Upper lobe of left lung (tissue), 6 donors: ENCODE results near the gene WFDC1. TPM values are rescaled to one million over a fixed set of nuclear protein-coding genes. Genes with fewer than 3 reads are reported as not detected.

Experiments
- ATAC-seq, 2 donors: fragments of 200-7000 bp; cut with Tn5 transposase; one replicate each; pipeline ENCODE4 v1.9.1; 2022; ENCODE audit warnings: mild to moderate bottlenecking in 2 of 2, moderate library complexity in 2 of 2; ENCODE audit not compliant: low FRiP score in 2 of 2
- DNase-seq, 2 donors: peaks; one replicate each; pipeline ENCODE4 v3.0.0-alpha.2; 2019 to 2020
- H3K27ac ChIP-seq, 4 donors: fragments of 200-600 bp; sonication (generic); one replicate each; pipeline ENCODE4 v1.5.1; 2016 to 2019
- H3K27me3 ChIP-seq, 4 donors: fragments of 200-600 bp; sonication (generic); one replicate each; pipeline ENCODE4 v1.5.1; 2017 to 2019
- H3K36me3 ChIP-seq, 4 donors: fragments of 200-600 bp; sonication (generic); one replicate each; pipeline ENCODE4 v1.5.1; 2016 to 2019
- H3K4me1 ChIP-seq, 4 donors: fragments of 200-600 bp; sonication (generic); one replicate each; pipeline ENCODE4 v1.5.1; 2018 to 2019
- H3K4me3 ChIP-seq, 4 donors: fragments of 200-600 bp; sonication (generic); one replicate each; pipeline ENCODE4 v1.5.1; 2017 to 2019; ENCODE audit warnings: mild to moderate bottlenecking in 2 of 4, moderate library complexity in 1 of 4
- H3K9me3 ChIP-seq, 4 donors: fragments of 200-600 bp; sonication (generic); one replicate each; pipeline ENCODE4 v1.5.1; 2018 to 2019
- EP300 ChIP-seq, 4 donors: sonication (generic); formaldehyde crosslinking; IDR thresholded peaks; one replicate each; pipeline ENCODE4 v1.5.1; 2017; ENCODE audit warnings: antibody characterized with exemption in 4 of 4, control low read depth in 2 of 4
- POLR2A ChIP-seq, 4 donors: fragments of 450-650 bp; IDR thresholded peaks; one replicate each; pipeline ENCODE4 v1.5.1; 2016 to 2017; ENCODE audit warnings: antibody characterized with exemption in 4 of 4, mild to moderate bottlenecking in 2 of 4
- POLR2AphosphoS5 ChIP-seq, 2 donors: sonication (generic); formaldehyde crosslinking; IDR thresholded peaks; one replicate each; pipeline ENCODE4 v1.5.1; 2017; ENCODE audit warnings: antibody characterized with exemption in 2 of 2
- WGBS, 2 donors: methylation state at CpG; one replicate each; pipeline ENCODE4 v1.1.5; 2017 to 2018; 5-methylcytosine and 5-hydroxymethylcytosine counted together
- total RNA-seq, 6 donors: library from RNA; depleted of rRNA in 4 of 6; stranded (reverse); fragments of >200 nt in 4 of 6; gene quantifications; one replicate each; pipeline versions ENCODE4 v1.1.0 to v1.2.1, GENCODE V29; 2016 to 2021
- TF ChIP-seq, protein P1 (sequence below), 6 experiments: fragments of 450-650 bp in 4 of 6; fragments of 200-600 bp in 2 of 6; sonication (generic) in 2 of 6; IDR thresholded peaks; one replicate each; pipeline ENCODE4 v1.5.1; 2016 to 2019; ENCODE audit warnings: antibody characterized with exemption in 6 of 6
- donor health status: DM: no; HTN: no; CAD: no; lungs with moderate emphysema.
- donor health status: DM: no; HTN: yes; CAD: no; lungs with severe emphysema.

Gene WFDC1
- total RNA-seq, 6 donors from 2014 or later, result 3.5 to 63.0 (median 10.2) TPM

GRCh38 chr16:84371553-84371865 is 76.8 kb downstream of the WFDC1 start:
- Histone ChIP-seq H3K4me3 (no peak overlapping the region), H3K27me3 (peaks cover 0 to 6% (median 0%) of the 10 kb centered on the region in 4 donors), H3K9me3 (no peaks in the 10 kb centered on the region), H3K27ac (no peak overlapping the region), H3K4me1 (peaks cover 0 to 40% (median 22%) of the 10 kb centered on the region in 4 donors), H3K36me3 (no peaks in the 10 kb centered on the region)
- no peak for DNase-seq
- no peak for TF ChIP-seq POLR2A (IDR thresholded peaks at IDR 0.05)
- TF ChIP-seq POLR2AphosphoS5 (IDR thresholded peaks at IDR 0.05), result no peak
- TF ChIP-seq, protein P1, sequence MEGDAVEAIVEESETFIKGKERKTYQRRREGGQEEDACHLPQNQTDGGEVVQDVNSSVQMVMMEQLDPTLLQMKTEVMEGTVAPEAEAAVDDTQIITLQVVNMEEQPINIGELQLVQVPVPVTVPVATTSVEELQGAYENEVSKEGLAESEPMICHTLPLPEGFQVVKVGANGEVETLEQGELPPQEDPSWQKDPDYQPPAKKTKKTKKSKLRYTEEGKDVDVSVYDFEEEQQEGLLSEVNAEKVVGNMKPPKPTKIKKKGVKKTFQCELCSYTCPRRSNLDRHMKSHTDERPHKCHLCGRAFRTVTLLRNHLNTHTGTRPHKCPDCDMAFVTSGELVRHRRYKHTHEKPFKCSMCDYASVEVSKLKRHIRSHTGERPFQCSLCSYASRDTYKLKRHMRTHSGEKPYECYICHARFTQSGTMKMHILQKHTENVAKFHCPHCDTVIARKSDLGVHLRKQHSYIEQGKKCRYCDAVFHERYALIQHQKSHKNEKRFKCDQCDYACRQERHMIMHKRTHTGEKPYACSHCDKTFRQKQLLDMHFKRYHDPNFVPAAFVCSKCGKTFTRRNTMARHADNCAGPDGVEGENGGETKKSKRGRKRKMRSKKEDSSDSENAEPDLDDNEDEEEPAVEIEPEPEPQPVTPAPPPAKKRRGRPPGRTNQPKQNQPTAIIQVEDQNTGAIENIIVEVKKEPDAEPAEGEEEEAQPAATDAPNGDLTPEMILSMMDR (IDR thresholded peaks at IDR 0.05), result no peak
- no peak for TF ChIP-seq EP300 (IDR thresholded peaks at IDR 0.05)
- WGBS, 2 donors, result 57 to 73% methylated on average over 4 of the region's 4 CpGs
- ATAC-seq, result no peak

- peak in 1 of 2 donors; percentile 37 for ATAC-seq
- Histone ChIP-seq H3K9me3 (no peaks in the 10 kb centered on the region), H3K27ac (no peak overlapping the region), H3K4me1 (peaks cover 0 to 24% (median 8%) of the 10 kb centered on the region in 4 donors), H3K4me3 (no peak overlapping the region), H3K36me3 (no peaks in the 10 kb centered on the region), H3K27me3 (no peaks in the 10 kb centered on the region)
- no peak for DNase-seq
- WGBS, 2 donors, result 55 to 57% methylated on average over 10 of the region's 10 CpGs
- no peak for TF ChIP-seq POLR2AphosphoS5 (IDR thresholded peaks at IDR 0.05)
- no peak for TF ChIP-seq EP300 (IDR thresholded peaks at IDR 0.05)
- TF ChIP-seq POLR2A (IDR thresholded peaks at IDR 0.05), result no peak
- TF ChIP-seq, protein P1 (IDR thresholded peaks at IDR 0.05), result no peak
Observed at GRCh38 chr16:84373907-84374489, 79.3 kb downstream of the WFDC1 start.

- H3K4me3 ChIP-seq, result no peak overlapping the region
- no peaks in the 10 kb centered on the region for H3K36me3 ChIP-seq
- peak overlapping the region in 2 of 4 donors; percentile 43 to 57 for H3K27ac ChIP-seq
- H3K9me3 ChIP-seq, result no peaks in the 10 kb centered on the region
- DNase-seq, result no peak
- ATAC-seq, result no peak
- 68 to 79% methylated on average over 6 to 7 of the region's 7 CpGs for WGBS, 2 donors
- TF ChIP-seq, protein P1 (IDR thresholded peaks at IDR 0.05), result no peak
- TF ChIP-seq POLR2AphosphoS5 (IDR thresholded peaks at IDR 0.05) (no peak), EP300 (IDR thresholded peaks at IDR 0.05) (no peak), POLR2A (IDR thresholded peaks at IDR 0.05) (no peak)
- H3K4me1 ChIP-seq, result peaks cover 3 to 27% (median 19%) of the 10 kb centered on the region in 4 donors
- no peaks in the 10 kb centered on the region for H3K27me3 ChIP-seq
Observed at GRCh38 chr16:84378099-84378498, 83.4 kb downstream of the WFDC1 start.

GRCh38 chr16:84378567-84378966 is 83.9 kb downstream of the WFDC1 start:
- DNase-seq (peak in 1 of 2 donors; percentile 67), ATAC-seq (no peak)
- Histone ChIP-seq H3K4me1 (peaks cover 3 to 25% (median 18%) of the 10 kb centered on the region in 4 donors), H3K36me3 (no peaks in the 10 kb centered on the region), H3K27me3 (no peaks in the 10 kb centered on the region), H3K9me3 (no peaks in the 10 kb centered on the region), H3K4me3 (no peak overlapping the region), H3K27ac (peak overlapping the region in 2 of 4 donors; percentile 43 to 57)
- 72 to 89% methylated on average over 12 to 13 of the region's 13 CpGs for WGBS, 2 donors
- TF ChIP-seq POLR2AphosphoS5 (IDR thresholded peaks at IDR 0.05) (no peak), POLR2A (IDR thresholded peaks at IDR 0.05) (no peak), EP300 (IDR thresholded peaks at IDR 0.05) (no peak)

GRCh38 chr16:84379008-84379708 is 84.5 kb downstream of the WFDC1 start:
- peak in 1 of 2 donors; percentile 79 for DNase-seq
- Histone ChIP-seq H3K27me3 (no peaks in the 10 kb centered on the region), H3K9me3 (no peaks in the 10 kb centered on the region), H3K27ac (peak overlapping the region in 3 of 4 donors; percentile 35 to 57 (median 43)), H3K4me1 (peaks cover 3 to 20% (median 17%) of the 10 kb centered on the region in 4 donors), H3K4me3 (no peak overlapping the region), H3K36me3 (no peaks in the 10 kb centered on the region)
- TF ChIP-seq POLR2A (IDR thresholded peaks at IDR 0.05), result no peak
- no peak for TF ChIP-seq POLR2AphosphoS5 (IDR thresholded peaks at IDR 0.05)
- TF ChIP-seq, protein P1 (IDR thresholded peaks at IDR 0.05), result no peak
- no peak for TF ChIP-seq EP300 (IDR thresholded peaks at IDR 0.05)
- 60 to 65% methylated on average over 7 to 10 of the region's 11 CpGs for WGBS, 2 donors
- peak; percentile 5 to 49 for ATAC-seq
